Hepatocyte (in vitro differentiated cells): ENCODE measurements around the gene FBXL7.
A peak's percentile ranks its signal among the peaks of the same experiment; 100 is the strongest.

Source experiments
- EZH2 ChIP-seq: fragments of 200-600 bp; sonication (generic); IDR thresholded peaks from 2 replicates; pipeline ENCODE4 v1.6.1; 2016; ENCODE audit warnings: antibody characterized with exemption, mild to moderate bottlenecking, borderline replicate concordance
- EZH2phosphoT487 ChIP-seq: fragments of 200-600 bp; sonication (generic); IDR thresholded peaks from one replicate; pipeline ENCODE4 v1.6.1; 2018; ENCODE audit warnings: antibody characterized with exemption, mild to moderate bottlenecking, low read depth, moderate library complexity; ENCODE audit not compliant: unreplicated experiment, severe bottlenecking
- TF ChIP-seq, protein P1 (sequence below): fragments of 200-600 bp; sonication (generic); IDR thresholded peaks from 2 replicates; pipeline ENCODE4 v1.5.1; 2016; ENCODE audit warnings: antibody characterized with exemption, mild to moderate bottlenecking; ENCODE audit not compliant: poor library complexity

DNA sequence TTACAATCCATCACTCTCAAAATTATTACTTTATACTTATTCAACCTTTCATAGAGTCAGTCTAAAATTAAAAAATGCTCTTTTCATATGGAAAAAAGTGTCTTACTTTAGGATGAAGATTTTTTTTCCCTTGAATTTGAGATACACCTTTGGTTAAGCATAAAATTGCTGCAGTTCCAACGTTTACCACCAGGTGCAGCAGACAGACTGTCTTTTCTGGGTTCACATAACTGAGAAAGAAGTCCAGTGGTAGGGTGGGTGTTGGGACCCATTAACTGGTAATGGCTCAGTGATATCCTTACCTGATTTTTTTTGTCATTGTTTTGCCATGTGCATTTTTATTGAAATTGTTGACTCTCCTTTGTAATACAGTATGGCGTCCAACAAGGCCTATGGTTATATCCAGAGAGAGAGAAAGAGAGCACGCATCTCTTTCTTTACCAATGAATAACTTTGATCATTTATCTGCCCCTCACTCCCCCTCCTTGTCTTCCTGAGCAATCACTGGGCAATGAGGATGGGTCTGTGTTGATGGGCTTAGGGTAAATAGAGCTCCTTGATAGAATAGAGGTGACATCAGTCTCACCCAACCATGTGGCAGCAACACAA lies 98.4 kb downstream of the FBXL7 start:
- TF ChIP-seq, protein P1, sequence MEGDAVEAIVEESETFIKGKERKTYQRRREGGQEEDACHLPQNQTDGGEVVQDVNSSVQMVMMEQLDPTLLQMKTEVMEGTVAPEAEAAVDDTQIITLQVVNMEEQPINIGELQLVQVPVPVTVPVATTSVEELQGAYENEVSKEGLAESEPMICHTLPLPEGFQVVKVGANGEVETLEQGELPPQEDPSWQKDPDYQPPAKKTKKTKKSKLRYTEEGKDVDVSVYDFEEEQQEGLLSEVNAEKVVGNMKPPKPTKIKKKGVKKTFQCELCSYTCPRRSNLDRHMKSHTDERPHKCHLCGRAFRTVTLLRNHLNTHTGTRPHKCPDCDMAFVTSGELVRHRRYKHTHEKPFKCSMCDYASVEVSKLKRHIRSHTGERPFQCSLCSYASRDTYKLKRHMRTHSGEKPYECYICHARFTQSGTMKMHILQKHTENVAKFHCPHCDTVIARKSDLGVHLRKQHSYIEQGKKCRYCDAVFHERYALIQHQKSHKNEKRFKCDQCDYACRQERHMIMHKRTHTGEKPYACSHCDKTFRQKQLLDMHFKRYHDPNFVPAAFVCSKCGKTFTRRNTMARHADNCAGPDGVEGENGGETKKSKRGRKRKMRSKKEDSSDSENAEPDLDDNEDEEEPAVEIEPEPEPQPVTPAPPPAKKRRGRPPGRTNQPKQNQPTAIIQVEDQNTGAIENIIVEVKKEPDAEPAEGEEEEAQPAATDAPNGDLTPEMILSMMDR = peak; percentile 35
- TF ChIP-seq EZH2 = no peak
- no peak for TF ChIP-seq EZH2phosphoT487
